A549 (cell line): ENCODE data around the gene COPA.

ENCODE experiments used
- CBX2 ChIP-seq: fragments of 200-600 bp; sonication (generic); IDR thresholded peaks from 2 replicates; pipeline ENCODE4 v1.6.1; 2016; ENCODE audit warnings: low read depth, mild to moderate bottlenecking, borderline replicate concordance
- CEBPB ChIP-seq, 2 experiments: fragments of >200 bp in 1 of 2; sonication (Bioruptor Twin) in 1 of 2; formaldehyde crosslinking in 1 of 2; IDR thresholded peaks; 2 replicates each; pipeline ENCODE4 v1.6.1; 2012 to 2016
- CTCF ChIP-seq: fragments of >200 bp; sonication (Bioruptor Twin); formaldehyde crosslinking; IDR thresholded peaks from 3 replicates; pipeline ENCODE4 v1.5.1; 2016
- EP300 ChIP-seq, 2 experiments: fragments of >200 bp; sonication (Bioruptor Twin); formaldehyde crosslinking; IDR thresholded peaks; 2 replicates in 1 of 2; 3 replicates in 1 of 2; pipeline ENCODE4 v1.6.1; 2016 to 2017
- MAX ChIP-seq: IDR thresholded peaks from 2 replicates; pipeline ENCODE4 v1.6.1; 2012
- POLR2A ChIP-seq: IDR thresholded peaks from 2 replicates; pipeline ENCODE4 v1.6.1; 2012; ENCODE audit warnings: mild to moderate bottlenecking, low read length
- ZC3H11A ChIP-seq: fragments of 450-650 bp; IDR thresholded peaks from 2 replicates; pipeline ENCODE4 v1.6.1; 2014; ENCODE audit warnings: antibody characterized with exemption, mild to moderate bottlenecking
- ZFP36 ChIP-seq: fragments of 450-650 bp; IDR thresholded peaks from 2 replicates; pipeline ENCODE4 v1.6.1; 2014; ENCODE audit warnings: borderline replicate concordance; ENCODE audit not compliant: partially characterized antibody
- TF ChIP-seq, protein P1 (sequence below): IDR thresholded peaks from 2 replicates; pipeline ENCODE4 v1.6.1; 2012; ENCODE audit warnings: low read depth, borderline replicate concordance
- TF ChIP-seq, protein P2 (sequence below): fragments of 450-650 bp; IDR thresholded peaks from 2 replicates; pipeline ENCODE4 v1.6.1; 2014; ENCODE audit warnings: antibody characterized with exemption

DNA sequence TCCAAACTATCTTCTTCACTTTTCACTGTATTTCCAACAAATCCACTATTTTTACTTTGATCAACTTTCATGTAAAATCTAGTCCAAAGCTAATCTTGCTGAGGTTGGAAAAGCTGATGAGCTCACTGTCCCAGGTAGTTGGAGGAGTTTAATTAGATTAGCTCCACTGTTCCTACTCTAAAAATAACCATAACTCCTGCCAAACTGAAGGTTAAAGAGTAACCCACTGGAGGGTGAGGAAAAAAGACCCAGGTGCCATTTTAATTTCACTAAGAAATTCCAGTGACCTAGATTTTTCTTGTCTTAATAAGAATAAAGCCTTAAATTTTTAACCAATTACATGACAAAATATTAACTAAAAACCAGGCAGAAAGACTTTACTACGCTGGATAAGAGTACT lies 96.0 kb downstream of the COPA start:
- no peak for TF ChIP-seq CTCF
- TF ChIP-seq EP300 (IDR thresholded peaks at IDR 0.05) = no peak
- no peak for TF ChIP-seq CEBPB (IDR thresholded peaks at IDR 0.05)
- no peak for TF ChIP-seq CBX2
- TF ChIP-seq, protein P1, sequence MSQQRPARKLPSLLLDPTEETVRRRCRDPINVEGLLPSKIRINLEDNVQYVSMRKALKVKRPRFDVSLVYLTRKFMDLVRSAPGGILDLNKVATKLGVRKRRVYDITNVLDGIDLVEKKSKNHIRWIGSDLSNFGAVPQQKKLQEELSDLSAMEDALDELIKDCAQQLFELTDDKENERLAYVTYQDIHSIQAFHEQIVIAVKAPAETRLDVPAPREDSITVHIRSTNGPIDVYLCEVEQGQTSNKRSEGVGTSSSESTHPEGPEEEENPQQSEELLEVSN = no peak
- TF ChIP-seq ZFP36 = no peak
- no peak for TF ChIP-seq POLR2A
- TF ChIP-seq, protein P2, sequence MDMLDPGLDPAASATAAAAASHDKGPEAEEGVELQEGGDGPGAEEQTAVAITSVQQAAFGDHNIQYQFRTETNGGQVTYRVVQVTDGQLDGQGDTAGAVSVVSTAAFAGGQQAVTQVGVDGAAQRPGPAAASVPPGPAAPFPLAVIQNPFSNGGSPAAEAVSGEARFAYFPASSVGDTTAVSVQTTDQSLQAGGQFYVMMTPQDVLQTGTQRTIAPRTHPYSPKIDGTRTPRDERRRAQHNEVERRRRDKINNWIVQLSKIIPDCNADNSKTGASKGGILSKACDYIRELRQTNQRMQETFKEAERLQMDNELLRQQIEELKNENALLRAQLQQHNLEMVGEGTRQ = no peak
- TF ChIP-seq MAX = no peak
- no peak for TF ChIP-seq ZC3H11A
